CD4-positive, alpha-beta memory T cell (primary cell): ENCODE data around the gene KRTAP10-2. TPM values are rescaled to one million over a fixed set of nuclear protein-coding genes. Genes with fewer than 3 reads are reported as not detected.
"Not testable (repeated sequence)": the region's sequence is repeated elsewhere in the genome, so short reads cannot be mapped to it uniquely, and the experiment has no call there.

Source experiments
- CTCF ChIA-PET: fragments of 350-600 bp; sonication (Branson Sonifier 250); formaldehyde crosslinking; loops from one replicate; lab custom pipeline; 2021; ENCODE audit warnings: inconsistent platforms; ENCODE audit not compliant: partially characterized antibody; lab: Charles Lee
- POLR2A ChIA-PET: fragments of 350-600 bp; sonication (Branson Sonifier 250); formaldehyde crosslinking; loops from one replicate; lab custom pipeline; 2021; ENCODE audit not compliant: partially characterized antibody; lab: Charles Lee
- DNase-seq, 5 donors: peaks; one replicate each; pipeline versions ENCODE4 v3.0.0 to v3.0.0-alpha.2; 2020 to 2022; ENCODE audit warnings: mixed read lengths in 1 of 5
- H3K27ac ChIP-seq: one replicate; pipeline ENCODE4 v1.7.0; 2013; ENCODE audit warnings: low read depth, low read length
- H3K27me3 ChIP-seq: 2 replicates; pipeline ENCODE4 v1.7.0; 2013; ENCODE audit warnings: mild to moderate bottlenecking, low read length, moderate library complexity; ENCODE audit not compliant: insufficient read depth
- H3K36me3 ChIP-seq: 2 replicates; pipeline ENCODE4 v1.7.0; 2013; ENCODE audit warnings: mild to moderate bottlenecking, low read length, moderate library complexity; ENCODE audit not compliant: insufficient read depth
- H3K4me1 ChIP-seq: 2 replicates; pipeline ENCODE4 v1.7.0; 2013; ENCODE audit warnings: mild to moderate bottlenecking, low read length, moderate library complexity; ENCODE audit not compliant: insufficient read depth
- H3K4me3 ChIP-seq, 2 donors: one replicate each; pipeline ENCODE4 v1.7.0; 2013; ENCODE audit warnings: low read length in 2 of 2, mild to moderate bottlenecking in 1 of 2
- H3K9me3 ChIP-seq, 2 donors: one replicate each; pipeline ENCODE4 v1.7.0; 2013; ENCODE audit warnings: low read length in 2 of 2, control low read depth in 1 of 2; ENCODE audit not compliant: control insufficient read depth in 1 of 2
- H3K27ac Mint-ChIP-seq, 7 donors: one replicate each; pipeline ENCODE4 v1.8.0; 2020 to 2021; ENCODE audit warnings: mixed read lengths in 7 of 7, mild to moderate bottlenecking in 6 of 7, inconsistent platforms in 3 of 7, moderate library complexity in 3 of 7
- H3K27me3 Mint-ChIP-seq, 2 donors: one replicate each; pipeline ENCODE4 v1.8.0; 2020 to 2021; ENCODE audit warnings: mixed read lengths in 2 of 2
- H3K36me3 Mint-ChIP-seq, 2 donors: one replicate each; pipeline ENCODE4 v1.8.0; 2020 to 2021; ENCODE audit warnings: mixed read lengths in 2 of 2, inconsistent platforms in 1 of 2, mild to moderate bottlenecking in 1 of 2
- H3K4me1 Mint-ChIP-seq, 4 donors: one replicate each; pipeline ENCODE4 v1.8.0; 2020 to 2021; ENCODE audit warnings: mixed read lengths in 4 of 4, mild to moderate bottlenecking in 1 of 4
- H3K4me3 Mint-ChIP-seq, 8 donors: one replicate each; pipeline ENCODE4 v1.8.0; 2020 to 2021; ENCODE audit warnings: mixed read lengths in 8 of 8, mild to moderate bottlenecking in 7 of 8, moderate library complexity in 6 of 8, inconsistent platforms in 3 of 8
- H3K9me3 Mint-ChIP-seq, 8 donors: one replicate each; pipeline ENCODE4 v1.8.0; 2020 to 2021; ENCODE audit warnings: mixed read lengths in 8 of 8, mild to moderate bottlenecking in 5 of 8, inconsistent platforms in 3 of 8, moderate library complexity in 1 of 8
- intact Hi-C: fragments of 100-400 bp; cut with micrococcal nuclease; formaldehyde crosslinking; loops from one replicate; pipeline ENCODE4 v1.15.1; 2023
- polyA plus RNA-seq, 2 donors: library from polyadenylated mRNA; unstranded; fragments of 300-500 nt; fragmentation: Illumina TruSeq; gene quantifications; one replicate each; pipeline ENCODE4 v1.2.3, GENCODE V29; 2021
- total RNA-seq, 2 experiments: library from RNA; stranded (reverse); gene quantifications; one replicate each; pipeline ENCODE4 v1.2.3, GENCODE V29; 2021

KRTAP10-2 gene
- total and polyA plus RNA-seq, 4 experiments from 2014 or later, result not detected

GRCh38 chr21:44582055-44582454, 30.8 kb upstream of the KRTAP10-2 start:
- Histone ChIP-seq H3K4me3 (no peak overlapping the region), H3K9me3 (peaks cover 0 to 4% of the 10 kb centered on the region in 2 donors), H3K4me1 (peaks cover 5% of the 10 kb centered on the region), H3K27ac (no peak overlapping the region), H3K36me3 (no peaks in the 10 kb centered on the region), H3K27me3 (no peaks in the 10 kb centered on the region)
- Mint-ChIP-seq H3K4me1 (peaks cover 13 to 21% (median 16%) of the 10 kb centered on the region in 4 donors), H3K36me3 (peaks cover 0 to 4% of the 10 kb centered on the region in 2 donors), H3K9me3 (peaks cover 0 to 38% (median 28%) of the 10 kb centered on the region in 8 donors), H3K27ac (peak overlapping the region in 1 of 7 donors; percentile 14), H3K4me3 (no peak overlapping the region), H3K27me3 (peaks cover 9 to 14% of the 10 kb centered on the region in 2 donors)
- intact Hi-C loops, result loop anchor here (2.0 kb wide), 1 partner anchor 77 kb away; no protein-coding TSS in a partner anchor
- POLR2A ChIA-PET, result no interaction called here
- no peak for DNase-seq
- CTCF ChIA-PET, result no interaction called here

- ChIA-PET POLR2A (no interaction called here), CTCF (no interaction called here)
- H3K4me1 Mint-ChIP-seq, result peaks cover 13 to 21% (median 16%) of the 10 kb centered on the region in 4 donors
- no peak overlapping the region for H3K4me3 ChIP-seq
- peaks cover 0 to 42% (median 35%) of the 10 kb centered on the region in 8 donors for H3K9me3 Mint-ChIP-seq
- peaks cover 0 to 4% of the 10 kb centered on the region in 2 donors for H3K9me3 ChIP-seq
- peaks cover 5 to 8% of the 10 kb centered on the region in 2 donors for H3K27me3 Mint-ChIP-seq
- intact Hi-C loops, result no loop called here
- H3K27ac Mint-ChIP-seq, result no peak overlapping the region
- peaks cover 5% of the 10 kb centered on the region for H3K4me1 ChIP-seq
- no peak for DNase-seq
- no peaks in the 10 kb centered on the region for H3K27me3 ChIP-seq
- peaks cover 0 to 4% of the 10 kb centered on the region in 2 donors for H3K36me3 Mint-ChIP-seq
- H3K27ac ChIP-seq, result no peak overlapping the region
- peak overlapping the region in 1 of 8 donors; percentile 54 for H3K4me3 Mint-ChIP-seq
- H3K36me3 ChIP-seq, result no peaks in the 10 kb centered on the region
Measured at GRCh38 chr21:44581158-44581557, 29.9 kb upstream of the KRTAP10-2 start.

DNA sequence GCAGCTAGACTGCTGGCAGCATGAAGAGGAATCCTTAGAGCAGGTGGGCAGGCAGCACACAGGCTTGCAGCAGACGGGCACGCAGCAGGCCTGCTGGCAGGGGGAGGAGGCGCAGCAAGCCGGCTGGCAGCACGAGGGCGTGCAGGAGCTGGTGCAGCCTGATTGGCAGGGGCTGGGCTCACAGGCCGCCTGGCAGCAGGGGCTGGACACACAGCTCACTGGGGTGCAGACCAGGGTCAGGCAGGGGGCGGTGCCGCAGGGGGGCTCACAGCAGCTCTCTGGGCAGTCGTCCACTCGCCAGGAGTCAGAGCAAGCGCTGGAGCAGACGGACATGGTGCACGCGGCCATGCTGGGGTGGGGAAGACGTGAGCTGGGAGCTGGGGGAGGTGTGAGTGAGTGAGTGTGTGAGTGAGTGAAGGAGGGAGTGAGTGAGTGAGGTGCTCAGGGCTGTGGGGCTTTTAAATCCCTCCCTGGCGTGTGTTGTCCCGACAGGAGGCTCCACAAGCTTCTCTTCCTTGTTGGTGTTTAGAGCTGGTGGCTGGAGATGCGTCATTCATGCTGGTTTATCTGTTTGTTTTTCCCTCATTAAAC, 29.0 kb upstream of the KRTAP10-2 start, which contains the start of gene KRTAP10-5:
Gene KRTAP10-5 (minus strand): TSS at position 374 of the 591 bp plus-strand sequence. CDS start 26 bp downstream, at position 348.
- H3K4me3 Mint-ChIP-seq, result peak within 1 kb of the TSS in 1 of 8 donors; percentile 54
- H3K4me1 ChIP-seq, H3K36me3 ChIP-seq, DNase-seq, H3K27ac ChIP-seq, H3K4me3 ChIP-seq, H3K27me3 Mint-ChIP-seq, POLR2A ChIA-PET, H3K36me3 Mint-ChIP-seq, H3K9me3 ChIP-seq, intact Hi-C loops, H3K27me3 ChIP-seq, CTCF ChIA-PET: not testable (repeated sequence)
- H3K4me1 Mint-ChIP-seq, result peaks cover 13 to 21% (median 17%) of the 10 kb centered on the region in 4 donors
- H3K9me3 Mint-ChIP-seq, result peaks cover 0 to 43% (median 38%) of the 10 kb centered on the region in 8 donors
- H3K27ac Mint-ChIP-seq, result peak within 1 kb of the TSS in 3 of 7 donors; percentile 22 to 68 (median 35)

DNA sequence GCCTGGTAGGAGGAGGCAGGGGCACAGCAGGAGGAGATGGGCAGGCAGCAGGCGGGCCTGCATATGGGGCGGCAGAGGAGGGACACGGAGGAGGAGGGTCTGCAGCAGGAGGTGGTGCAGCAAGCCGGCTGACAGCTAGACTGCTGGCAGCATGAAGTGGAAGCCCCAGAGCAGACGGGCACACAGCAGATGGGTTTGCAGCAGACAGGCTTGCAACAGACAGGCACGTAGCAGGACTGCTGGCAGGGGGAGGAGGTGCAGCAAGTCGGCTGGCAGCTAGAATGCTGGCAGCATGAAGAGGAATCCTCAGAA, 28.5 kb upstream of the KRTAP10-2 start:
- no peaks in the 10 kb centered on the region for H3K36me3 ChIP-seq
- intact Hi-C loops, result no loop called here
- Mint-ChIP-seq H3K9me3 (peaks cover 0 to 43% (median 38%) of the 10 kb centered on the region in 8 donors), H3K4me3 (peak overlapping the region in 1 of 8 donors; percentile 43), H3K36me3 (peaks cover 0 to 4% of the 10 kb centered on the region in 2 donors), H3K27me3 (peaks cover 0 to 2% of the 10 kb centered on the region in 2 donors), H3K27ac (peak overlapping the region in 1 of 7 donors; percentile 29), H3K4me1 (peaks cover 14 to 24% (median 16%) of the 10 kb centered on the region in 4 donors)
- H3K4me1 ChIP-seq, result peaks cover 5% of the 10 kb centered on the region
- no peaks in the 10 kb centered on the region for H3K27me3 ChIP-seq
- DNase-seq, result no peak
- H3K4me3 ChIP-seq, result no peak overlapping the region
- no peak overlapping the region for H3K27ac ChIP-seq
- POLR2A ChIA-PET, result no interaction called here
- H3K9me3 ChIP-seq, result peaks cover 0 to 4% of the 10 kb centered on the region in 2 donors
- CTCF ChIA-PET, result no interaction called here

DNA sequence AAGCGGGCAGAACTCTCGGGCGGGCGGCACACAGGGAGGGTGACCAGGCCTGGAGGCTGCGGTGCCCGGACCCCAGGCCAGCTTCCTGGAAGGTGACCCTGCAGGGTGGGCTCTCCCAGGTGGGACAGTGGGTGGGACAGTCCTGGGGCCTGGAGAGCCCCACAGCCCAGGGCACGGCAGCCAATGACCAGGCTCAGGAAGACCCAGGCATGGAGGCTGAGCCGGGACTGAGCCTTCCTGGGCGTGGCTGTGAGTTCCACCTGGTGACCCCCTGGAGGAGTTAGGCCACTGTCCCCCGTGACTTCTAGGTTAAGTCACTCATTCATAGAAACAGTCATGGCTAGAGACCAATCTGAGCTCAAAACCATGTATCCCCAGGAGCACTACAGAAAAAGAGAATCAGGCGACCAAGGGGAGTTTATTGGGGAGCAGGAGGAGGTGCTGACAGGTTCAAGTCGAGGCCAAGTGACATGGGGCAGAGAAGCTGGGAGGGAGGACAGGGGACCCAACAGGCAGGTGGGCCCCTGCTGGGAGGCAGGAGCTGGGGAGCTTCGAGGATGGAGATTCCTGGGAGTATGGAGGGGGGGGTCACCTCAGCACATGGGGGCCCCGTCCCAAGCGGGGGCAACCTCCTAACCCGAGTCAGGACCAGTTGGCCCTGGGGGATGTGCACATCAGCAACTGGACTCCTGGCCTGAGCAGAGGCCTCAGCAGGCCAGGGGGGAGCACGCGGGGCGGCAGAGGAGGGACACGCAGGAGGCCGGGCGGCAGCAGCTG, 27.9 kb upstream of the KRTAP10-2 start:
- H3K4me3 ChIP-seq, result no peak overlapping the region
- no peaks in the 10 kb centered on the region for H3K36me3 ChIP-seq
- Mint-ChIP-seq H3K4me3 (no peak overlapping the region), H3K4me1 (peaks cover 10 to 26% (median 15%) of the 10 kb centered on the region in 4 donors), H3K27ac (peak overlapping the region in 1 of 7 donors; percentile 68), H3K9me3 (peaks cover 0 to 43% (median 38%) of the 10 kb centered on the region in 8 donors), H3K36me3 (peaks cover 0 to 4% of the 10 kb centered on the region in 2 donors), H3K27me3 (peaks cover 2 to 3% of the 10 kb centered on the region in 2 donors)
- POLR2A ChIA-PET, result no interaction called here
- no peaks in the 10 kb centered on the region for H3K27me3 ChIP-seq
- intact Hi-C loops, result no loop called here
- H3K27ac ChIP-seq, result no peak overlapping the region
- DNase-seq, result no peak
- CTCF ChIA-PET, result no interaction called here
- H3K4me1 ChIP-seq, result peaks cover 4% of the 10 kb centered on the region
- peaks cover 0 to 4% of the 10 kb centered on the region in 2 donors for H3K9me3 ChIP-seq

DNA sequence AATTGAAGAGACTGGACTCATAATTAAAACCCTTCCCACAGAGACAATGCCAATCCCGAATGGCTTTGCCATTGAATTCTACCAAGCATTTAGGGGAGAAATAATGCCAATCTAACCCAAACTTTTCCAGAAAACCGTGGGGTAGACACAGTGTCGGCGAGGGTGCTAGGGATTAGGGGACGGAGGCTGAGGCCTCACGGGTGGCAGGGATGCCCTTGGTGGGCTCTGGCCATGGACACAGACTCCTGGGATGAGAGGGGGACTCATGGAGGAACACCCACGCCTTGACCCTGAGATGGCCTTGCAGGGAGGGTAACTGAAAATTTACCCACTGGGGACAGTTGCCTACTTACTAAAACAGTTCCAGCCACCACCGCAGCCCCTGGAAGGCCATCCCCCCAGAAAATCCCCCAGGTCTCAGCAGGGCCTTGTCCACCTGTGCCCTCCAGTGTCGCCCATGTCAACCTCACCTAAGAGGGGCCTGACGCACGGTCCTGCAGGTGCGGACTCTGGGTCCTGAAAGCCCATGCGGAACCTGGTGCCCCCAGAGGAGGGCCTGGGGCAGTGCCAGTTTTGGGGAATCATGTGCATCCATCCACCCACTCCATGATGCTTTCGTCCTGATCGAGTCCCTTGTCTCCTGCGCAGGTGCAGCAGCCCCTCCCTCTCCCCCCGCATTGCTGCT, 27.2 kb upstream of the KRTAP10-2 start:
- Mint-ChIP-seq H3K36me3 (peaks cover 0 to 4% of the 10 kb centered on the region in 2 donors), H3K27ac (peak overlapping the region in 1 of 7 donors; percentile 3), H3K27me3 (peaks cover 2 to 3% of the 10 kb centered on the region in 2 donors), H3K4me3 (no peak overlapping the region), H3K4me1 (peaks cover 3 to 20% (median 8%) of the 10 kb centered on the region in 4 donors), H3K9me3 (peaks cover 0 to 43% (median 38%) of the 10 kb centered on the region in 8 donors)
- H3K27ac ChIP-seq, result no peak overlapping the region
- intact Hi-C loops, result no loop called here
- peaks cover 0 to 4% of the 10 kb centered on the region in 2 donors for H3K9me3 ChIP-seq
- H3K4me1 ChIP-seq, result no peaks in the 10 kb centered on the region
- no peak overlapping the region for H3K4me3 ChIP-seq
- no peaks in the 10 kb centered on the region for H3K27me3 ChIP-seq
- ChIA-PET CTCF (no interaction called here), POLR2A (no interaction called here)
- DNase-seq, result no peak
- no peaks in the 10 kb centered on the region for H3K36me3 ChIP-seq

DNA sequence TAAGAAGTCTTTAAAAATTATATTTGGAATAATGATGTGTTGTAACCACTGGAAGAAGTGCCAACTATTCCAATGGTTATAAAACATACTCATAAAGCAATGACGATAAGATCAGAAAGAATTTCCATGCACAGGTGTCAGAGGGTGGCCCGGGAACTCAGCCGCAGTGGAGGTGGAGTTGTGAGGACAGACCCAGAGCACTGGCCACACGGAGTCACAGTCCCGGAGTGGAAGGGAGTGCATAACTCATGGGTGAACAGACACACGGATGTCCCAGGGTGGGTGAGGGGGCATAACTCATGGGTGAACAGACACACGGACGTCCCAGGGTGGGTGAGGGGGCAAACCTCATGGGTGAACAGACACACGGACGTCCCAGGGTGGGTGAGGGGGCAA, 24.7 kb upstream of the KRTAP10-2 start:
- Histone ChIP-seq H3K9me3 (no peaks in the 10 kb centered on the region), H3K27me3 (no peaks in the 10 kb centered on the region), H3K36me3 (no peaks in the 10 kb centered on the region), H3K4me1 (no peaks in the 10 kb centered on the region), H3K4me3 (no peak overlapping the region), H3K27ac (no peak overlapping the region)
- H3K36me3 Mint-ChIP-seq, result peaks cover 0 to 4% of the 10 kb centered on the region in 2 donors
- no peak overlapping the region for H3K4me3 Mint-ChIP-seq
- ChIA-PET POLR2A (no interaction called here), CTCF (interaction anchor here (3.2 kb wide), 1 partner anchor 167 kb away, joined by 7 read pairs; no protein-coding TSS in a partner anchor)
- H3K4me1 Mint-ChIP-seq, result peaks cover 0 to 10% (median 5%) of the 10 kb centered on the region in 4 donors
- DNase-seq, result no peak
- peaks cover 0 to 36% (median 27%) of the 10 kb centered on the region in 8 donors for H3K9me3 Mint-ChIP-seq
- H3K27me3 Mint-ChIP-seq, result peaks cover 2 to 6% of the 10 kb centered on the region in 2 donors
- no peak overlapping the region for H3K27ac Mint-ChIP-seq
- intact Hi-C loops, result no loop called here
